ENCODE data around the gene RTCA. TPM values are rescaled to one million over a fixed set of nuclear protein-coding genes. Genes with fewer than 3 reads are reported as not detected.

Gene RTCA
- total RNA-seq, 1 donor from 2014 or later, result 69.7 TPM

DNA sequence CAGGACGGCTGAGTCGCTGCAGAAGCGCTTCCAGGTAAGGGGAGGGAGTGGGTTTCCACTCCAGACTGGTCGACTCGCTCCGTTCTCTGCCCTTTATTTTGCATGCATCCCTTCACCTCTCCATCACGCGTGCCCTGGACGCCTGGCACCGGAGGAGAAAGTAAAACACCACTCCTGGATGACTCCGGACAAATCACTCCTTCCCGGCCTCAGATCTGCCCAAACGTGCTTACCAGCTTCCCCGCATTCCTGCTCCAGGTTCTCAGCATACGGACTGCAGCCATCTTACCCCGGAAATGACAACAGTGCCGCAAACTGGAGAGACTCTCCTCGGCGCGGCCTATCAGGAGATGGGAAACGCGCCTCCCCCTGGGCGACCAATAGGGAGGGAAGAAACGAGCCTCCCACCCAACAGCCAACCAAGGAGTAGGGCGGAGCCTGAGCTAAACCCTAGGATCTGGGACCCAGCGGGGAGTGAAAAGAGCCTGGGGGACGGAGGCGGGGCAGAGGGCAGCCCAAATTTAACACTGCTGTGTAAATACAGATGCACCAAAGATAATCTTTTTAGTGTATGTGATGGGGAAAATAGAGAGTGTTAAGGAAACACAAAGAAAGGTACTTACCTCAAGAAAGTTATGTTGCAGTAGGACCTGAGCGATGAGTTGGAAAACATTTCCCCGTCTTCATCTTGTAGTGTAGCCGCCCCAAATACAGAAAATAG, 16.3 kb upstream of the RTCA start, which contains the start of gene DBT:
Gene DBT (minus strand): TSS at position 298 of the 721 bp plus-strand sequence. CDS start 14 bp downstream, at position 284.
- no peaks in the 10 kb centered on the region for H3K27me3 ChIP-seq
- H3K4me2 ChIP-seq, result peak within 1 kb of the TSS; percentile 91
- peak within 1 kb of the TSS; percentile 78 for H2AFZ ChIP-seq (replicated peaks)
- peak within 1 kb of the TSS; percentile 24 for H3K27ac ChIP-seq
- no peaks in the 10 kb centered on the region for H3K27me3 Mint-ChIP-seq (ENCODE audit: insufficient read depth, low read depth)
- H3K9ac ChIP-seq, result peak within 1 kb of the TSS; percentile 83
- no peak within 1 kb of the TSS for H3K27ac Mint-ChIP-seq
- H3K9me3 ChIP-seq (ENCODE audit: low read depth), result no peaks in the 10 kb centered on the region
- H3K4me1 Mint-ChIP-seq, result peaks cover 6% of the 10 kb centered on the region
- peak within 1 kb of the TSS; percentile 80 for H3K4me3 ChIP-seq
- peak; percentile 99 for DNase-seq (ENCODE audit: low spot score)
- peaks cover 48% of the 10 kb centered on the region for H3K79me2 ChIP-seq (ENCODE audit: low read depth)
- no peaks in the 10 kb centered on the region for H3K36me3 ChIP-seq
- no peaks in the 10 kb centered on the region for H3K36me3 Mint-ChIP-seq
- peak within 1 kb of the TSS; percentile 65 for H3K4me3 Mint-ChIP-seq
- H4K20me1 ChIP-seq (ENCODE audit: low read depth), result no peaks in the 10 kb centered on the region
- no peaks in the 10 kb centered on the region for H3K9me3 Mint-ChIP-seq
- TF ChIP-seq EZH2 (IDR thresholded peaks at IDR 0.05) (no peak), EZH2phosphoT487 (IDR thresholded peaks at IDR 0.05) (no peak)
- TF ChIP-seq, protein P1, sequence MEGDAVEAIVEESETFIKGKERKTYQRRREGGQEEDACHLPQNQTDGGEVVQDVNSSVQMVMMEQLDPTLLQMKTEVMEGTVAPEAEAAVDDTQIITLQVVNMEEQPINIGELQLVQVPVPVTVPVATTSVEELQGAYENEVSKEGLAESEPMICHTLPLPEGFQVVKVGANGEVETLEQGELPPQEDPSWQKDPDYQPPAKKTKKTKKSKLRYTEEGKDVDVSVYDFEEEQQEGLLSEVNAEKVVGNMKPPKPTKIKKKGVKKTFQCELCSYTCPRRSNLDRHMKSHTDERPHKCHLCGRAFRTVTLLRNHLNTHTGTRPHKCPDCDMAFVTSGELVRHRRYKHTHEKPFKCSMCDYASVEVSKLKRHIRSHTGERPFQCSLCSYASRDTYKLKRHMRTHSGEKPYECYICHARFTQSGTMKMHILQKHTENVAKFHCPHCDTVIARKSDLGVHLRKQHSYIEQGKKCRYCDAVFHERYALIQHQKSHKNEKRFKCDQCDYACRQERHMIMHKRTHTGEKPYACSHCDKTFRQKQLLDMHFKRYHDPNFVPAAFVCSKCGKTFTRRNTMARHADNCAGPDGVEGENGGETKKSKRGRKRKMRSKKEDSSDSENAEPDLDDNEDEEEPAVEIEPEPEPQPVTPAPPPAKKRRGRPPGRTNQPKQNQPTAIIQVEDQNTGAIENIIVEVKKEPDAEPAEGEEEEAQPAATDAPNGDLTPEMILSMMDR (IDR thresholded peaks at IDR 0.05), result no peak
- H3F3A ChIP-seq (ENCODE audit: low read depth), result no peaks in the 10 kb centered on the region
- H3K4me1 ChIP-seq, result peaks cover 4% of the 10 kb centered on the region

DNA sequence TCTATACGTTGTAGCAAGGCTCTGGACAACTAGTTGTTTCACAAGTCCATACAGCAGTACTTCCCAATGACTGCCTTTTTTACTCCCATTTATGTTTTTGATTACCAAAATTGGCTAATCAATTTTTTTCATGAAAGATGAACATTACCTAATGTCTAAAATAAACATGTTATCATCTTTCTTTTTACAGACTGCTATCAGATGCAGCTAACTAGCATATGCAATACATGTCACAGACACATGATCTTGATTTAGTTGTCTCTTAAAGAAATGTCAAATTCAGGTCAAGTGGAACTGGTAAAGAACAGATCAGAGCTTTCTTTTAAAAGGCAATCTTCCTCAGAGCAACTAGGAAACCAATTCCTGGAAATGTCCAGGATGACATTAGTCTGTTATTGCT, 15.8 kb upstream of the RTCA start:
- Mint-ChIP-seq H3K36me3 (no peaks in the 10 kb centered on the region), H3K4me3 (peak overlapping the region; percentile 65), H3K27me3 (ENCODE audit: insufficient read depth, low read depth) (no peaks in the 10 kb centered on the region), H3K9me3 (no peaks in the 10 kb centered on the region), H3K27ac (no peak overlapping the region), H3K4me1 (peaks cover 6% of the 10 kb centered on the region)
- Histone ChIP-seq H4K20me1 (ENCODE audit: low read depth) (no peaks in the 10 kb centered on the region), H3K4me2 (peak overlapping the region; percentile 63), H3K9ac (no peak overlapping the region), H3K27ac (no peak overlapping the region), H3K36me3 (no peaks in the 10 kb centered on the region), H3K79me2 (ENCODE audit: low read depth) (peaks cover 42% of the 10 kb centered on the region), H2AFZ (replicated peaks) (peak overlapping the region; percentile 40), H3K9me3 (ENCODE audit: low read depth) (no peaks in the 10 kb centered on the region), H3K27me3 (no peaks in the 10 kb centered on the region), H3K4me1 (peaks cover 4% of the 10 kb centered on the region), H3F3A (ENCODE audit: low read depth) (no peaks in the 10 kb centered on the region), H3K4me3 (peak overlapping the region; percentile 80)
- no peak for DNase-seq (ENCODE audit: low spot score)
- TF ChIP-seq, protein P1 (IDR thresholded peaks at IDR 0.05), result no peak
- TF ChIP-seq EZH2 (IDR thresholded peaks at IDR 0.05), result no peak
- no peak for TF ChIP-seq EZH2phosphoT487 (IDR thresholded peaks at IDR 0.05)

DNA sequence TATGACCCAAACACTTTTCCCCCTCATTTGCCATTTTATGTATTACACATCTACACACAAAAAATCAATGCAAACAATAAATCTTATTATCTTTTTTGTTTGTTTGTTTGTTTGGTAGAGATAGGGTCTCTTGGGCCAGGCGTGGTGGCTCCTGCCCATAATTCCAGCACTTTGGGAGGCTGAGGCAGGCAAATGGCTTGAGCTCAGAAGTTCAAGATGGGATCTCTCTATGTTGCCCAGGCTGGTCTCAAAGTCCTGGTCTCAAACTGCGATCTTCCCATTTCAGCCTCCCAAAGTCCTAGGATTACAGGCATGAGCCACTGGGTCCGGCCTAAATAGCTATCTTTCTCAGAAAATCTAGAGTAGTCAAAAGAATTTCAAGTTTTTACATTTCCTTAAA, 15.2 kb upstream of the RTCA start:
- no peak for TF ChIP-seq EZH2 (IDR thresholded peaks at IDR 0.05)
- Mint-ChIP-seq H3K36me3 (no peaks in the 10 kb centered on the region), H3K27me3 (ENCODE audit: insufficient read depth, low read depth) (no peaks in the 10 kb centered on the region), H3K4me1 (peaks cover 6% of the 10 kb centered on the region), H3K27ac (no peak overlapping the region), H3K4me3 (peak overlapping the region; percentile 65), H3K9me3 (no peaks in the 10 kb centered on the region)
- Histone ChIP-seq H3K4me1 (peaks cover 4% of the 10 kb centered on the region), H2AFZ (replicated peaks) (no peak overlapping the region), H3K36me3 (no peaks in the 10 kb centered on the region), H4K20me1 (ENCODE audit: low read depth) (no peaks in the 10 kb centered on the region), H3K27ac (no peak overlapping the region), H3F3A (ENCODE audit: low read depth) (no peaks in the 10 kb centered on the region), H3K27me3 (no peaks in the 10 kb centered on the region), H3K4me2 (no peak overlapping the region), H3K9me3 (ENCODE audit: low read depth) (no peaks in the 10 kb centered on the region), H3K4me3 (no peak overlapping the region), H3K79me2 (ENCODE audit: low read depth) (peaks cover 37% of the 10 kb centered on the region), H3K9ac (no peak overlapping the region)
- no peak for DNase-seq (ENCODE audit: low spot score)

DNA sequence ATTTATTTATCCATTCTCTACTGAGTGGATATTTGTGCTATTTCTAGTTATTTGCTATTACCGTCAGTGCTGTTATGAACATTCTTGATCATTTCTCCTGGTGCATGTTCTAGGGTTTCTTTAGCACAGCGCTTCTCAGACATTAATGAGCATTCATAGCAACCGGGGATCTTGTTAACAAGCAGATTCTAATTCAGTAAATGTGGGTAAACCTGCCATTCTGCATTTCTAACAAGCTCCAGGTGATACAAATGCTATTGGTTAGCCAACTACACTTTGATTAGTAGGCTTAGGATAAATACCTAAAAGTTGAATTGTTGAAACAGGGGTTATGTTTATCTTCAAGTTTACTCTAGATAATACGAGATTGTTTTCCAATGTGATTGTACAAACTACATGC, 13.1 kb upstream of the RTCA start:
- Mint-ChIP-seq H3K36me3 (no peaks in the 10 kb centered on the region), H3K9me3 (no peaks in the 10 kb centered on the region), H3K27ac (no peak overlapping the region), H3K27me3 (ENCODE audit: insufficient read depth, low read depth) (no peaks in the 10 kb centered on the region), H3K4me3 (no peak overlapping the region), H3K4me1 (no peaks in the 10 kb centered on the region)
- DNase-seq (ENCODE audit: low spot score), result no peak
- Histone ChIP-seq H3K4me2 (no peak overlapping the region), H3K36me3 (no peaks in the 10 kb centered on the region), H3K27ac (no peak overlapping the region), H3K27me3 (no peaks in the 10 kb centered on the region), H3F3A (ENCODE audit: low read depth) (no peaks in the 10 kb centered on the region), H3K79me2 (ENCODE audit: low read depth) (peaks cover 16% of the 10 kb centered on the region), H3K9ac (no peak overlapping the region), H3K4me1 (peaks cover 4% of the 10 kb centered on the region), H3K4me3 (no peak overlapping the region), H3K9me3 (ENCODE audit: low read depth) (no peaks in the 10 kb centered on the region), H4K20me1 (ENCODE audit: low read depth) (no peaks in the 10 kb centered on the region), H2AFZ (replicated peaks) (no peak overlapping the region)
- TF ChIP-seq EZH2 (IDR thresholded peaks at IDR 0.05) (no peak), EZH2phosphoT487 (IDR thresholded peaks at IDR 0.05) (no peak)
- TF ChIP-seq, protein P1 (IDR thresholded peaks at IDR 0.05), result no peak

Data from neural progenitor cell (in vitro differentiated cells).